BLaER1 (cell line): ENCODE data around the gene ABHD5.

ENCODE experiments used
- H3K27ac ChIP-seq: shearing (Covaris generic); formaldehyde crosslinking; 2 replicates; pipeline ENCODE4 v1.8.1; 2022
- H3K27me3 ChIP-seq: shearing (Covaris generic); formaldehyde crosslinking; 2 replicates; pipeline ENCODE4 v1.8.1; 2022
- H3K36me3 ChIP-seq: shearing (Covaris generic); formaldehyde crosslinking; 2 replicates; pipeline ENCODE4 v1.8.1; 2022
- H3K4me1 ChIP-seq: shearing (Covaris generic); formaldehyde crosslinking; 2 replicates; pipeline ENCODE4 v1.8.1; 2022
- H3K4me2 ChIP-seq: shearing (Covaris generic); formaldehyde crosslinking; 2 replicates; pipeline ENCODE4 v1.8.1; 2022
- H3K4me3 ChIP-seq: shearing (Covaris generic); formaldehyde crosslinking; 2 replicates; pipeline ENCODE4 v1.8.1; 2022
- H3K9ac ChIP-seq: shearing (Covaris generic); formaldehyde crosslinking; 2 replicates; pipeline ENCODE4 v1.8.1; 2022
- H3K9me3 ChIP-seq: shearing (Covaris generic); formaldehyde crosslinking; 2 replicates; pipeline ENCODE4 v1.8.1; 2022
- H4K20me1 ChIP-seq: shearing (Covaris generic); formaldehyde crosslinking; 2 replicates; pipeline ENCODE4 v1.8.1; 2022
- Cebpa-rat ChIP-seq: shearing (Covaris generic); IDR thresholded peaks from 2 replicates; pipeline ENCODE4 v1.8.1; 2022

Gene ABHD5

DNA sequence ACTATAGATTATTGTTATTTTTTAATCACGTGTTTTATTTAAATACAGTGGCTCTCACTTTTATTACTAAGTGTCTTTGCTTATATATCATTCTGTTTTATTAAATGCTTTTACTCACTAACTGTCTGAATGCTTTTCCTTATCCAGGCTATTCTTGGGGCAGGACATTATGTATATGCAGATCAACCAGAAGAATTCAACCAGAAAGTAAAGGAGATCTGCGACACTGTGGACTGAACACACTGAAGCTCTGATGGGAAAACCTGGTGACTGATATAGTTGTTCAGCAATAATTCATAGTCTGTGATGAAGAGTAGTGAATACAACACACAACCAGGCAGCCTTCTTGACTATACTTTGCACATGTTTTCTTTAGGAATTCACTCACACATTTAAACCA, 27.6 kb downstream of the ABHD5 start:
- TF ChIP-seq Cebpa-rat, result no peak
- H3K27ac ChIP-seq, result no peak overlapping the region
- H3K9me3 ChIP-seq, result no peaks in the 10 kb centered on the region
- no peak overlapping the region for H3K4me3 ChIP-seq
- H3K27me3 ChIP-seq, result no peaks in the 10 kb centered on the region
- peaks cover 3% of the 10 kb centered on the region for H3K4me1 ChIP-seq
- no peak overlapping the region for H3K4me2 ChIP-seq
- no peaks in the 10 kb centered on the region for H4K20me1 ChIP-seq
- peaks cover 36% of the 10 kb centered on the region for H3K36me3 ChIP-seq
- no peak overlapping the region for H3K9ac ChIP-seq

DNA sequence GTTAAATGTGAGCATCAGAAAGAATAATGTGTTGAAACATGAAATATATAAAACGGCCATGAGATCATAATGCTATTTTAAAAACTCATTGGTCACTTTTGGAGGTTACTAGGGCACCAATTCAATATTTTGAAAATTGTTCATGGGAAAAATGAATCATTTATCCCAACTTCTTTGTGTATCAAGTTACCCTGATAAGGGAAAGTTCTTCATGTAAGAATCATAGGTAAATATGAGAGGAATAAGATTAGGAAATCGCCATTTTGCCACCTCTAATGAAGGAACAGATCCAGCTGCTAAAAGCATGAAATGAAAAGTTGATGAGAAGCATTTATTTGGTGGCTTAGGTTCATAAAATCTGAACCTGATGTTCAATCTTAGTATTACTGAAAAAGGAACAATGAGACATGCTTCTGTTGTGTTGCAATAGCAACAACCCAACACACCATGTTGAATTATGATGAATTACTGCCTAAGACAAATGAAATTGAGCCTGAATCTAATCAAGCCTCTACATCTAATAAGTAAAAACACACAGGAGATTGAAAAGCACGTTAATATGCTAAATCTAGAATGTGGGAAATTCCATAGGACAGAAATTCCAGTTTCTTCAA, 32.5 kb downstream of the ABHD5 start:
- Histone ChIP-seq H3K27me3 (no peaks in the 10 kb centered on the region), H4K20me1 (no peaks in the 10 kb centered on the region), H3K4me3 (no peak overlapping the region), H3K9me3 (no peaks in the 10 kb centered on the region), H3K4me2 (no peak overlapping the region), H3K9ac (no peak overlapping the region), H3K36me3 (peaks cover 12% of the 10 kb centered on the region; the same call in 1 of the 2 replicates), H3K27ac (no peak overlapping the region), H3K4me1 (no peaks in the 10 kb centered on the region)
- TF ChIP-seq Cebpa-rat, result no peak

DNA sequence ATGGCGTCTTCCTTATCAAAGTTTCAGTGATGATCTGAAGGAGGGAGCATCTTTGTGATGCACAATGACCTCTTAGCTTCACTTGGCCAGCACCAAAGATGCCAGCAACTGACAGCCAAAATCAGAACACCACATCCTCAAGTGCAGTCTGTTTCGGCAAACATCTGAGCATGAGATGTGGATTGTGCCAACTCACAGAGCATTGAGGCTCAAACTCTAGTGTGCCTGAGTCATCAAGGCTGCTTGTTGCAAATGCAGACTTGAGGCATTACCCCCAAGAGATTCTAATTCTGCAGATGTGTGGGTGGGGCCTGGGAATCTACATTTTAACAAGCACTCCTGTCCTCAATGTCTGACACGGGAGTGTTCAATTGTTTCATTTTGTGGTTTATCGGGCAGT, 35.8 kb downstream of the ABHD5 start:
- H3K9ac ChIP-seq, result no peak overlapping the region
- 0 out of 2 replicates have a peak, but pooled peaks cover 3% of the 10 kb centered on the region for H3K36me3 ChIP-seq
- H4K20me1 ChIP-seq, result no peaks in the 10 kb centered on the region
- TF ChIP-seq Cebpa-rat, result no peak
- no peak overlapping the region for H3K27ac ChIP-seq
- no peaks in the 10 kb centered on the region for H3K9me3 ChIP-seq
- no peaks in the 10 kb centered on the region for H3K4me1 ChIP-seq
- no peak overlapping the region for H3K4me3 ChIP-seq
- H3K27me3 ChIP-seq, result no peaks in the 10 kb centered on the region
- no peak overlapping the region for H3K4me2 ChIP-seq

DNA sequence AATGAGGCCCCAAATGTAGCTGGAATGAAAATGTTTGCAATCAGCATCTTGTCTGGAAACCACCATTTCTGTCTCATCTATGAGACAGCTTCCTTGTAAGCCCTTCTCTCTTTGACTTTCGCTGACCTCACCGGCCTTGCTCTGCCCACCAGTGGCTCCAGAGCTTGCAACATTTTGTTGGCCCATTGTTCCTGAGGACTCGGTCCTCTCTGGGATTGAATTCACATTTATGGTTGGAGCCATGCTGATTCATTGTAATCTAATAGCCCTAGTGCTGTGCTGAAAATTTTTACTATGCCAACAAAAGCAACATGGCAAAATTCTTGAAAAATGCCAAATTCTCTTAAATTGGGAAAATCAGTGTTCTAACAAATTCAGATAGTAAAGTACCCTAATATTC, 37.2 kb downstream of the ABHD5 start:
- no peak overlapping the region for H3K9ac ChIP-seq
- H3K4me3 ChIP-seq, result no peak overlapping the region
- H3K36me3 ChIP-seq, result 0 out of 2 replicates have a peak, but pooled peaks cover 3% of the 10 kb centered on the region
- H3K27me3 ChIP-seq, result no peaks in the 10 kb centered on the region
- H3K4me2 ChIP-seq, result no peak overlapping the region
- no peaks in the 10 kb centered on the region for H3K4me1 ChIP-seq
- no peaks in the 10 kb centered on the region for H3K9me3 ChIP-seq
- no peaks in the 10 kb centered on the region for H4K20me1 ChIP-seq
- TF ChIP-seq Cebpa-rat, result no peak
- H3K27ac ChIP-seq, result no peak overlapping the region

DNA sequence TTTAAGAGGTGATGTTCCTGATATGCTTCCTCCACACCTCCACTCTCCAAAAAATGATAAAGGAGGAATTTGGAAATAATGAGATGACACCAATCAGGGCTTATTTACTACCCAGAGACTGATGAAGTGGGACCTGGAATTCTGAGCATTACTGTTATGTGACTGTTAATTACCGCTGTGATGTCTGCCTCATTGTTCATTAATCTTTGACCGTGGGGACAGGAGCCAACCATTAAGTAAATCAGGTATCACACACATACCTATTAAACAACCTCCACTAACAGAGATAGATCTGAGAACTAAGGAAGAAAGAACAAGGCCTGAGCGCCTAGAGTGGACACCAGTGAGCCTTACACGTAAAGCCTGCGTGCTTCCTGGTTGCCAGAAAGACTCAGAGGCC, 37.7 kb downstream of the ABHD5 start:
- Histone ChIP-seq H3K27ac (no peak overlapping the region), H3K4me1 (no peaks in the 10 kb centered on the region), H4K20me1 (no peaks in the 10 kb centered on the region), H3K9ac (no peak overlapping the region), H3K36me3 (0 out of 2 replicates have a peak, but pooled peaks cover 3% of the 10 kb centered on the region), H3K4me2 (no peak overlapping the region), H3K4me3 (no peak overlapping the region), H3K9me3 (no peaks in the 10 kb centered on the region), H3K27me3 (no peaks in the 10 kb centered on the region)
- TF ChIP-seq Cebpa-rat, result no peak

DNA sequence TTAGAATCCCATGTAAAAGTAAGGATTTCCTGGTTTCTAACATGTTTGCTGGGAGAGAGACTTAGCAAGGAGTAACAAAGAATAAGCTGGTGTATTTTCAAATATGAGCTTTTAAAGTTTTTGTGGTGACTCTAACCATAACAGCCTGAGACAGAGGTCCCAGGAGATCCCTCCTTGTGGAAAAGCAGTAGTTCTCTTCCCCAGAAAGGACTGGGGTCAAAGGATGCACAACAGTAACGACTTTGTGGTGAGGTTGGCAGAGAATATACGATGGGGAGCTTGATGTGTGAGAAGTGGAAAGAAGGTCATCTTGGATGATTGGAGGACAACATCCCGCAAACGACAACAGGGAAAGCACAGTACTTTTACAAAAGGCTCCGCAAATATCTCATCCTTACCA, 38.2 kb downstream of the ABHD5 start:
- 0 out of 2 replicates have a peak, but pooled peaks cover 3% of the 10 kb centered on the region for H3K36me3 ChIP-seq
- no peak overlapping the region for H3K9ac ChIP-seq
- no peaks in the 10 kb centered on the region for H3K4me1 ChIP-seq
- H3K27ac ChIP-seq, result no peak overlapping the region
- H3K4me3 ChIP-seq, result no peak overlapping the region
- H3K27me3 ChIP-seq, result no peaks in the 10 kb centered on the region
- no peak for TF ChIP-seq Cebpa-rat
- no peak overlapping the region for H3K4me2 ChIP-seq
- no peaks in the 10 kb centered on the region for H4K20me1 ChIP-seq
- H3K9me3 ChIP-seq, result no peaks in the 10 kb centered on the region

DNA sequence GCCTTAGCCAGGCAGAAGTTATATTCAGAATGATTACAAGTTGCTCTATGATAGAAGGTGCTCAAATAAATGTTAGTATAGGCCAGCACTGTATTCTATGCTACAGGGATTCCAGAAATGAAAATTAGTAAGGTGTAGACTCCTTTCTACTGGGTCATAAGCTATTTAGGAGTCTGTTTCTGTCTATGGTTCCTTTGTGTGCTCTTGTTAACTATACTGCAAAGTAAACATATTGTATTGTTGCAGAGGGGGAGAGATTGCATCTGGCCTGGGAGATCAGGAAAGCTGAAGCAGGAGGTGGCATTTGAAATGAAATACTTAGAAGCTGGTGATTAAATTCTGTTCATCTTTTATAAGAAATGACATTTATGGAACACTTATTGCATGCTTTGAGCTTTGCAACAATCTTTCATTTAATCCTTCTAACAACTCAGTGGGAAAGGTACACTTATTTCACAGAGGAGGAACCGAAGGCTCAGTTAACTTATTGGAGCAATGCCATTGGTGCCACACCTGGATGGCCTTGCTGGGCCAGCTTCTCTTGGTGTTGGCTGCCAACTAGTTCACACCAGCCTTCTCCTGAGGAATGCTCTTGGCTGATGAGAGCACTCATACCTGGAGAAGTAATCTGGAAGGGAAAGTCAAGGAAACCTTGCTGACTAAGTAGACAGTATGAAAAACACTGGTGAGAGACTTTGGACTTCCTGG, 39.1 kb downstream of the ABHD5 start:
- H3K36me3 ChIP-seq, result 0 out of 2 replicates have a peak, but pooled peaks cover 3% of the 10 kb centered on the region
- H3K9ac ChIP-seq, result no peak overlapping the region
- H3K9me3 ChIP-seq, result no peaks in the 10 kb centered on the region
- no peaks in the 10 kb centered on the region for H3K27me3 ChIP-seq
- H3K4me3 ChIP-seq, result no peak overlapping the region
- no peak overlapping the region for H3K4me2 ChIP-seq
- no peaks in the 10 kb centered on the region for H4K20me1 ChIP-seq
- no peak for TF ChIP-seq Cebpa-rat
- no peaks in the 10 kb centered on the region for H3K4me1 ChIP-seq
- no peak overlapping the region for H3K27ac ChIP-seq

DNA sequence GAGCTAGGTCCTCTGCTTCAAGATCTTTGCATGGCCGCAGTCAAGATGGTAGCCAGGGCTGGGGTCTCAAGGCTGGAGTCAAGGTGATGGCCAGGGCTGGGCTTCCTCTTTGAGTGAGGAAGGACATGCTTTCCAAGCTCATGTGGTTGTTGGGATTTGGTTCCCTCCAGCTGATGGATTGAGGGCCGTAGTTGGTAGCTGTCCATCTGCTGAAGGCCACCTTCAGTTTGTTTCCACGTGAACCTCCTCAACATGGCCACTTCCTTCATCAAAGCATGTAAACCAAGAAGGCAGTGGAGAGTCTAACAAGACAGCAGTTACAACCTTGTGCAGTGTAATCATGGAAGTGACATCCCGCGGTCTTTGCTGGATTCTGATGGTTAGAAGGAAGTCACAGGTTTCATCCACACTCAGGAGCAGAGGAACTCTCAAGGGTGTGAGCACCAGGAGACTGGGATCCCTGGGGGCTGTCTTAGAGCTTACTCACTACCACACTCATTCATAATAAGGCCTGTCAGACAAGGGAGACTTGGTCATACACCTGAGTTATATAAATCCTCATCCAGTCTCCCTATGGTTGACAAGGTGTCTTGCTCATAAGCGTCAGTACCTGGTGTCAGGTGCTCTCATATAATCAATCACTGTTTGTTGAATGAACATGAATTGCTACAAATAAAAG, 42.1 kb downstream of the ABHD5 start:
- TF ChIP-seq Cebpa-rat, result no peak
- no peak overlapping the region for H3K4me3 ChIP-seq

DNA sequence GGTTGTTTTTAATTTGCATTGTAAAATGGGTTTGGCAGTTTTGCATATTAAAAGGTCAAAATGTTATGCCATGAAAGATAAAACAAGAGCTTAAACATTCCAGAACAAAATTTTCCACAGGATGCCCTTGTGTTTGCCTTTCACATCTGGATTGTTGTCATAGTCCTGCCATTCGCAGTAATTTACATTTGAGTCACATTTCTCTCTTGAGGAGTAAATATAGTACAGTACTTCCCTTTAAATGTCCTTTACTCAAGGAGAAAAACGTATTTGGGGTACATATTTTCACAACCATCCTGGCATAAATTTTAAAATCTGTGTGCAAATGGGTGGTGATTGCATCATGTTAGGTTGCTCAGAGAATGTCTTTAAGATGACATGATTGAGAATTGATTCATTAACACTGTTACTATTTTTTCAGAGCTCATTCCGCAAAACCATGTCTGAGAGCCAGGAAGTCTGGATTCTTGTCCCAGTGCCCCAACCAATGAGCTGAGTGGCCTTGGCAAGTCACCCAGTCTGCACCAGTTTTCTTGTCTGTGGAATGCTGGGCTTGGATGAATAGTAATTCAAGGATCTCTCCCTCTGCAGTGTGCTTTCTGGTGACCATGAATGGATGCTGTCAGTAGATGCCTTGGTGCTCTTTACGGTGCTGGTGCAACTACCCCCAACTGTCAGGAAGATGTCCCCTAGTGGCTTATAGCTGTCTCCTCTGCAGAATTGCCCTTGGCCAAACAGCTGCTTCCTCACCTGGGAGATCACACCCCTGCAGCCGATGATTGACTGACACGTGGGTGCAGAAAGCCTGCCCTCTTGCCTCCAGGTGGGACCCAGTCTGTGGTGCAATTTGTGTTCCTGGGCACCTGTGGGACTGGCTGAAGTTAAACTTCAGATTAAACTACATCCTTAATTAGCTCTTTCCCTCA, 43.0 kb downstream of the ABHD5 start:
- Histone ChIP-seq H4K20me1 (no peaks in the 10 kb centered on the region), H3K4me2 (no peak overlapping the region), H3K4me1 (no peaks in the 10 kb centered on the region), H3K36me3 (no peaks in the 10 kb centered on the region), H3K9me3 (no peaks in the 10 kb centered on the region), H3K9ac (no peak overlapping the region), H3K4me3 (no peak overlapping the region), H3K27me3 (no peaks in the 10 kb centered on the region), H3K27ac (no peak overlapping the region)
- no peak for TF ChIP-seq Cebpa-rat

More for the DNA sequence above, 42.1 kb downstream of the ABHD5 start:
- Histone ChIP-seq H3K36me3 (no peaks in the 10 kb centered on the region), H3K9me3 (no peaks in the 10 kb centered on the region), H3K27ac (no peak overlapping the region), H3K4me1 (no peaks in the 10 kb centered on the region), H4K20me1 (no peaks in the 10 kb centered on the region), H3K9ac (no peak overlapping the region), H3K27me3 (no peaks in the 10 kb centered on the region), H3K4me2 (no peak overlapping the region)
